ENCODE measurements around the gene ZNF112.

GRCh38 chr19:44306283-44306682, 50.2 kb downstream of the ZNF112 start:
- TF ChIP-seq, protein P1, sequence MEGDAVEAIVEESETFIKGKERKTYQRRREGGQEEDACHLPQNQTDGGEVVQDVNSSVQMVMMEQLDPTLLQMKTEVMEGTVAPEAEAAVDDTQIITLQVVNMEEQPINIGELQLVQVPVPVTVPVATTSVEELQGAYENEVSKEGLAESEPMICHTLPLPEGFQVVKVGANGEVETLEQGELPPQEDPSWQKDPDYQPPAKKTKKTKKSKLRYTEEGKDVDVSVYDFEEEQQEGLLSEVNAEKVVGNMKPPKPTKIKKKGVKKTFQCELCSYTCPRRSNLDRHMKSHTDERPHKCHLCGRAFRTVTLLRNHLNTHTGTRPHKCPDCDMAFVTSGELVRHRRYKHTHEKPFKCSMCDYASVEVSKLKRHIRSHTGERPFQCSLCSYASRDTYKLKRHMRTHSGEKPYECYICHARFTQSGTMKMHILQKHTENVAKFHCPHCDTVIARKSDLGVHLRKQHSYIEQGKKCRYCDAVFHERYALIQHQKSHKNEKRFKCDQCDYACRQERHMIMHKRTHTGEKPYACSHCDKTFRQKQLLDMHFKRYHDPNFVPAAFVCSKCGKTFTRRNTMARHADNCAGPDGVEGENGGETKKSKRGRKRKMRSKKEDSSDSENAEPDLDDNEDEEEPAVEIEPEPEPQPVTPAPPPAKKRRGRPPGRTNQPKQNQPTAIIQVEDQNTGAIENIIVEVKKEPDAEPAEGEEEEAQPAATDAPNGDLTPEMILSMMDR (IDR thresholded peaks at IDR 0.05) = no peak
- no peak for TF ChIP-seq POLR2A (IDR thresholded peaks at IDR 0.05)
